Measurements from ENCODE around the gene MITF. TPM values are rescaled to one million over a fixed set of nuclear protein-coding genes. Genes with fewer than 3 reads are reported as not detected.

The MITF gene
- total RNA-seq, 1 experiment from 2014 or later = 1.9 TPM

GRCh38 chr3:69921651-69922050 lies 182.4 kb downstream of the MITF start:
- ChIA-PET POLR2A (no interaction called here), RAD21 (ENCODE audit: low non-redundant PET in 1 of 2, low total read pairs in 2 of 2, uncharacterized antibody in 2 of 2, unreplicated experiment in 2 of 2) (no interaction called here), CTCF (no interaction called here)
- Histone ChIP-seq H4K20me1 (ENCODE audit: insufficient read depth) (no peaks in the 10 kb centered on the region), H3K27ac (ENCODE audit: low read depth, low read length) (no peak overlapping the region), H2AFZ (ENCODE audit: low read depth, low read length, poor library complexity, severe bottlenecking) (no peak overlapping the region), H3K27me3 (ENCODE audit: insufficient read depth, low read length) (no peaks in the 10 kb centered on the region; the same call in 1 of the 2 replicates), H3K4me1 (ENCODE audit: control insufficient read depth in 1 of 2, insufficient read depth in 2 of 2, low read length in 2 of 2) (no peaks in the 10 kb centered on the region), H3K79me2 (ENCODE audit: insufficient read depth, low read length) (no peaks in the 10 kb centered on the region), H3K36me3 (ENCODE audit: control insufficient read depth in 1 of 2, insufficient read depth in 2 of 2, low read length in 2 of 2) (no peaks in the 10 kb centered on the region), H3K4me3 (replicated peaks in 1 of 2; ENCODE audit: low read depth in 1 of 2, low read length in 2 of 2) (no peak overlapping the region), H3K4me2 (ENCODE audit: low read length) (no peak overlapping the region), H3K9me2 (ENCODE audit: insufficient read depth) (no peaks in the 10 kb centered on the region), H3K9me3 (ENCODE audit: control insufficient read depth in 1 of 2, insufficient read depth in 1 of 2, low read depth in 1 of 2, low read length in 2 of 2) (no peaks in the 10 kb centered on the region), H3K9ac (ENCODE audit: low read length) (no peak overlapping the region)
- intact Hi-C loops (cut with micrococcal nuclease) = no loop called here
- no peak for DNase-seq (ENCODE audit: low read depth, low spot score)
- BruUV-seq (replicated peaks) = no TSS peak
- ATAC-seq = no peak
- no peak for TF ChIP-seq ATF3 (IDR thresholded peaks at IDR 0.05)
- no peak for TF ChIP-seq JUND (IDR thresholded peaks at IDR 0.05)
- no peak for TF ChIP-seq SRF (IDR thresholded peaks at IDR 0.05; ENCODE audit: low read depth)
- TF ChIP-seq TCF7L2 (IDR thresholded peaks at IDR 0.05; ENCODE audit: borderline replicate concordance, extremely low read depth, insufficient read depth, insufficient read length) = no peak
- TF ChIP-seq CBX3 (IDR thresholded peaks at IDR 0.05; ENCODE audit: low read depth) = no peak
- TF ChIP-seq POLR2AphosphoS5 (IDR thresholded peaks at IDR 0.05; ENCODE audit: low read depth, low read length) = no peak
- TF ChIP-seq MAX (IDR thresholded peaks at IDR 0.05) = no peak
- TF ChIP-seq EZH2 (IDR thresholded peaks at IDR 0.05) = no peak

- ChIA-PET POLR2A (no interaction called here), CTCF (no interaction called here), RAD21 (ENCODE audit: low non-redundant PET in 1 of 2, low total read pairs in 2 of 2, uncharacterized antibody in 2 of 2, unreplicated experiment in 2 of 2) (no interaction called here)
- H4K20me1 ChIP-seq (ENCODE audit: insufficient read depth) = no peaks in the 10 kb centered on the region
- intact Hi-C loops (cut with micrococcal nuclease) = no loop called here
- no peaks in the 10 kb centered on the region for H3K4me1 ChIP-seq (ENCODE audit: control insufficient read depth in 1 of 2, insufficient read depth in 2 of 2, low read length in 2 of 2)
- no peak overlapping the region for H3K9ac ChIP-seq (ENCODE audit: low read length)
- no peak for ATAC-seq
- H3K4me2 ChIP-seq (ENCODE audit: low read length) = no peak overlapping the region
- no peaks in the 10 kb centered on the region for H3K36me3 ChIP-seq (ENCODE audit: control insufficient read depth in 1 of 2, insufficient read depth in 2 of 2, low read length in 2 of 2)
- H3K9me3 ChIP-seq (ENCODE audit: control insufficient read depth in 1 of 2, insufficient read depth in 1 of 2, low read depth in 1 of 2, low read length in 2 of 2) = no peaks in the 10 kb centered on the region
- no TSS peak for BruUV-seq (replicated peaks)
- TF ChIP-seq ZBTB33 (IDR thresholded peaks at IDR 0.05; ENCODE audit: extremely low read depth, insufficient replicate concordance, low read length) (no peak), CTCF (IDR thresholded peaks at IDR 0.05 in 2 of 3, conservative IDR thresholded peaks at IDR 0.05 in 1 of 3; ENCODE audit: borderline replicate concordance in 1 of 3, insufficient read depth in 1 of 3, low read depth in 2 of 3, low read length in 2 of 3) (no peak), ELF1 (IDR thresholded peaks at IDR 0.05; ENCODE audit: borderline replicate concordance, low read depth) (no peak), MAX (IDR thresholded peaks at IDR 0.05) (no peak), TCF7L2 (IDR thresholded peaks at IDR 0.05; ENCODE audit: borderline replicate concordance, extremely low read depth, insufficient read depth, insufficient read length) (no peak), SIN3A (IDR thresholded peaks at IDR 0.05; ENCODE audit: low read depth) (no peak), JUND (IDR thresholded peaks at IDR 0.05) (no peak)
- H3K4me3 ChIP-seq (replicated peaks in 1 of 2; ENCODE audit: low read depth in 1 of 2, low read length in 2 of 2) = no peak overlapping the region
- H3K9me2 ChIP-seq (ENCODE audit: insufficient read depth) = no peaks in the 10 kb centered on the region
- DNase-seq (ENCODE audit: low read depth, low spot score) = no peak
- H3K27me3 ChIP-seq (ENCODE audit: insufficient read depth, low read length) = no peaks in the 10 kb centered on the region; the same call in 1 of the 2 replicates
- no peak overlapping the region for H3K27ac ChIP-seq (ENCODE audit: low read depth, low read length)
- H3K79me2 ChIP-seq (ENCODE audit: insufficient read depth, low read length) = no peaks in the 10 kb centered on the region
- H2AFZ ChIP-seq (ENCODE audit: low read depth, low read length, poor library complexity, severe bottlenecking) = no peak overlapping the region
Measured at GRCh38 chr3:69922521-69923000, 183.3 kb downstream of the MITF start.

Measured in HCT116 (cell line).